NOMO-1 treated with dmso at 0.1 percent for 144 hours (cell line): Measurements from ENCODE around the gene TRIM49B.
"Not testable (repeated sequence)": the region's sequence is repeated elsewhere in the genome, so short reads cannot be mapped to it uniquely, and the experiment has no call there.

Source experiments
- DNase-seq: peaks from one replicate; lab custom pipeline; 2025; ENCODE audit not compliant: unreplicated experiment; lab: John Stamatoyannopoulos, UW

TRIM49B gene, protein sequence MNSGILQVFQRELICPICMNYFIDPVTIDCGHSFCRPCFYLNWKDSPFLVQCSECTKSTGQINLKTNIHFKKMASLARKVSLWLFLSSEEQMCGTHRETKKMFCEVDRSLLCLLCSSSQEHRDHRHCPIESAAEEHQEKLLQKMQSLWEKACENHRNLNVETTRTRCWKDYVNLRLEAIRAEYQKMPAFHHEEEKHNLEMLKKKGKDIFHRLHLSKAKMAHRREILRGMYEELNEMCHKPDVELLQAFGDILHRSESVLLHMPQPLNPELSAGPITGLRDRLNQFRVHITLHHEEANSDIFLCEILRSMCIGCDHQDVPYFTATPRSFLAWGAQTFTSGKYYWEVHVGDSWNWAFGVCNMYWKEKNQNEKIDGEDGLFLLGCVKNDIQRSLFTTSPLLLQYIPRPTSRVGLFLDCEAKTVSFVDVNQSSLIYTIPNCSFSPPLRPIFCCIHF

DNA sequence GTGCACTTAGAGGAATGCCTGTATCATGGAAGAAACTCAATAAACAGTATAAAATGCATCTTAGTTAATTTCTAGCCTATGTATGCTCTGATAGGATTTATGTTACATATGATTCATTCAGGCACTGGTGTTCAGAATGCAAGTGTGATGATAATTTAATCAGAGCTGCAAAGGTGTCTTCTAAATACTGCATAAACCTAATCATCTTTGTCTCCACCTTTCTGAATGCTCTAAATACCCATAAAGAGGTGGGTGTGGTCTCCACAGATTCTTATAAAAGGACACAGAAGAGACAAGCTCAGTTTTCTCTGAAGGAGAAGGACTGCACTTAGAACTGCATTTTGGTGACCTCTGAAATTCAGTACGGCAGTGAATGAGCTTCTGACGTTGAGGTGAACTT, at the start of gene TRIM49B:
Gene TRIM49B (plus strand): TSS at position 301 of the 400 bp plus-strand sequence. CDS start 2,777 bp downstream, outside the sequence.
- not testable (repeated sequence) for DNase-seq

DNA sequence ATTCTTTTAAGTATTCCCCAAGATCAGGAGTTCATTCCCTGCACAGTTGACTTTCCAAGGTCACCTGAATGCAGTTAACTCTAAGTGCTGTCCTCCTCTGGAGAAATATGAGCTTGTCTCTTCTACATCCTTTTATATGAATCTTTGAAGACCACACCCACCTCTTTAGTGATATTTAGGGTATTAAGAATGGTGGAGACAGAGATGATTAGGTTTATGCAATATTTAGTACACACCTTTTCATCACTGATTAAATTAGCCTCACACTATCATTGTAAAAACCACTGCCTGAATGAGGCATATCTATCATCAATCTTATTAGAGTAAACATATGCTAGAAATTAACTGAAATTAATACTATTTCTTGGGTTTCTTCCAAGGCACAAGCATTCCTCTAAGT, 44.8 kb upstream of the TRIM49B start, which contains the start of gene TRIM51G:
Gene TRIM51G (minus strand): TSS at position 101 of the 400 bp plus-strand sequence. CDS start 2,190 bp downstream, outside the sequence.
- not testable (repeated sequence) for DNase-seq

DNA sequence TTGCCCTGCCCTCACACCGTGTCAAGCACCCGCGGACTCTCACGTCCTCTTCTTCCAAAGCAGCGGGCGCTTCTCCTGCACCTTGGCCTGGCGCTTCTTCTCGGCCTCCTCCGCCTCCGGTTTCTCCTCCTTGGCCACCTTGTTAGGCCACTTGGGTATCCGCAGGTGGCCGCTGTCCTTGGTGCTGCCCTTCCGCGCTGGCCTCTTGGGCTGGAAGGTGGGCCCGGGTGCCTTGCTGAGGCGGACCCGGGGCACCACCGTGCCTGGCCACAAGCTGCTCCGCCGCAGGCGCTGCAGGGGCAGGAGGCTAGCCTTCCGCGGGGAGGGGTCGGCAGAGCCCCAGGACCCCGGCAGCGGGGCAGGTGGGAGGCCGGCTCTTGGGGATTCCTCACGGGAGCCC, 19.6 kb downstream of the TRIM49B start:
- DNase-seq = not testable (repeated sequence)

DNA sequence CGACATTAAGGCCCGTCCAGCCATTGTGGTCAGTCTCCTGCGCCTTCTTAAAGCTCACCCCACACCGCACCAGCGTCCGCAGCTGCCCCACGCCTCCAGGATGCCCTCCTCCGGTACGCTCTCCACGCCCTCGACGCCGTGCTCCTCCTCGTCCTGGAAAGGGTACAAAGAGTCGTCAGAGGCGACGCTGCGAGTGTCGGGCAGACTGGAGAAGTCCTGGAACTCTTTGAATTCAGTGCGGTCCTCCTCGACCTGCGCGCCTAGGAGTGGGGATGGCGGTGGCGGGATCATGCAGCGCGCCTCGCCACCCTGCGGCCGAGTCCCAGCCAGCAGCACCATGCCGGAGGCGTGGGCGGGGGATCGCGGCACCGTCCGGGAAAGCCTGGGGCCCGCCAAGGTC, 21.2 kb downstream of the TRIM49B start:
- not testable (repeated sequence) for DNase-seq

DNA sequence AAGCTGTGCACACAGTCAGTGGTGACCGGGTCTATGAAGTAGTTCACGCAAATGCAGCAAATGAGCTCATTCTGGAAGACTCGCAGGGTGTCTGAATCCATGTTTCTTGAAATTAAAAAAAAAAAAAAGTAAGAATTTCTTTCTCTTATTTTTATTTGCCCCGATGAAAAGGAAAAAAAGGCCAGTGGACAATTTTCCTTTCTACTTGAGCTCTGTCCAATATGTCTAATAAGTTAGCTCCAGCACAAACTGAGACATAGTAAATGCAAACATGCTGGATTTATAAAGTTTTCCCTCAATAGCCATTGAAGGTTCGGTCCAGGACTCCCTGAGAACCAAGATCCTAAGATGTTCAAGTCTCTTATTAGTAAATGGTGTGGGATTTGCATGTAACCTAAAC, 30.4 kb downstream of the TRIM49B start, which contains the start of gene TRIM64C:
Gene TRIM64C (minus strand): TSS at position 101 of the 400 bp plus-strand sequence. CDS start 0 bp downstream, at position 101.
- not testable (repeated sequence) for DNase-seq

DNA sequence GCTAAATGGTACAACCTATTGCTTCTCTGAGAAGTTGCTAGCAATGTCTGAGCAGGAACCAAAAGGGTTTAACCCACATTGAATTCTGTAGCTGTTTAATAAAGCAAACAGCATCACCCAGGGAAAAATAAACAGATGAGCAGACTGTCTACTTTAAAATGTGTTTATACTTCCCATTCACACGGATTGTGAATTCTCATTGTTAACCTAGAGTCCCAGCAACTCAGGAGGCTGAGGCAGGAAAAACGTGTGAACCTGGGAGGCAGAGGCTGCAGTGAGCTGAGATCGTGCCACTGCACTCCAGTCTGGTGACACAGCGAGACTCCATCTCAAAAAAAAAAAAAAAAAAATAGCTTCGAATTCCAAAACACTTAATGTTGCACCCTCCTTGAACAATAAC, 41.3 kb downstream of the TRIM49B start:
- DNase-seq = not testable (repeated sequence)
